ENCODE results near the gene FIZ1.

FIZ1 gene

DNA sequence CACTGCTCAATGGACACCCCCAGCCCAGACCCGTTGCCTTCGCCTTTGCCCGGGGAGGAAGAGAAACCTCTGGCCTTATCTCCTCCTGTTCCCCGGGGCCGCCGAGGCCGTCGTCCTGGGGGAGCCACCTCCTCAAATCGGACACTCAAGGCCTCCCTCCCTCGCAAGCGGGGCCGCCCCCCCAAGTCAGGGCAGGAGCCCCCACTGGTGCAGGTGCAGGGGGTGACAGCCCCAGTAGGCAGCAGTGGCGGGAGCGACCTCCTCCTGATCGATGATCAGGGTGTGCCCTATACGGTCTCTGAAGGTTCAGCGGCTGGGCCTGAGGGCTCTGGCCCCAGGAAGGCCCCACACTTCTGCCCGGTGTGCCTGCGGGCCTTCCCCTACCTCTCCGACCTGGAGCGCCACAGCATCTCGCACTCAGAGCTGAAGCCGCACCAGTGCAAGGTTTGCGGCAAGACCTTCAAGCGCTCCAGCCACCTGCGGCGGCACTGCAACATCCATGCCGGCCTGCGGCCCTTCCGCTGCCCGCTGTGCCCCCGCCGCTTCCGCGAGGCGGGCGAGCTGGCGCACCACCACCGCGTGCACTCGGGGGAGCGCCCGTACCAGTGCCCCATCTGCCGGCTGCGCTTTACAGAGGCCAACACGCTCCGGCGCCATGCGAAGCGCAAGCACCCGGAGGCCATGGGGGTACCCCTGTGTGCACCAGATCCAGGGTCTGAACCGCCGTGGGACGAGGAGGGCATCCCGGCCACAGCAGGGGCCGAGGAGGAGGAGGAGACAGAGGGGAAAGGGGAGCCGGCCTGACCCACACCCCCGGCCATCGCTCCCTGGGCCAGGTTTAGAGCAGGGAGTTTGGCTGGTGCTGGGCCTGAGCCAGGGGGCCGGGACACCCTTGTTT lies 3.0 kb upstream of the FIZ1 start:
- DNase-seq (ENCODE audit: extremely low read depth, insufficient read length) = no peak
- H3K27me3 ChIP-seq (replicated peaks; ENCODE audit: control insufficient read depth, insufficient read depth, low read length) = no peaks in the 10 kb centered on the region
- no peak overlapping the region for H3K4me3 ChIP-seq (replicated peaks; ENCODE audit: low read depth, low read length)
- peaks cover 7% of the 10 kb centered on the region for H3K36me3 ChIP-seq (ENCODE audit: control insufficient read depth, insufficient read depth, low read length)
- TF ChIP-seq, protein P1, sequence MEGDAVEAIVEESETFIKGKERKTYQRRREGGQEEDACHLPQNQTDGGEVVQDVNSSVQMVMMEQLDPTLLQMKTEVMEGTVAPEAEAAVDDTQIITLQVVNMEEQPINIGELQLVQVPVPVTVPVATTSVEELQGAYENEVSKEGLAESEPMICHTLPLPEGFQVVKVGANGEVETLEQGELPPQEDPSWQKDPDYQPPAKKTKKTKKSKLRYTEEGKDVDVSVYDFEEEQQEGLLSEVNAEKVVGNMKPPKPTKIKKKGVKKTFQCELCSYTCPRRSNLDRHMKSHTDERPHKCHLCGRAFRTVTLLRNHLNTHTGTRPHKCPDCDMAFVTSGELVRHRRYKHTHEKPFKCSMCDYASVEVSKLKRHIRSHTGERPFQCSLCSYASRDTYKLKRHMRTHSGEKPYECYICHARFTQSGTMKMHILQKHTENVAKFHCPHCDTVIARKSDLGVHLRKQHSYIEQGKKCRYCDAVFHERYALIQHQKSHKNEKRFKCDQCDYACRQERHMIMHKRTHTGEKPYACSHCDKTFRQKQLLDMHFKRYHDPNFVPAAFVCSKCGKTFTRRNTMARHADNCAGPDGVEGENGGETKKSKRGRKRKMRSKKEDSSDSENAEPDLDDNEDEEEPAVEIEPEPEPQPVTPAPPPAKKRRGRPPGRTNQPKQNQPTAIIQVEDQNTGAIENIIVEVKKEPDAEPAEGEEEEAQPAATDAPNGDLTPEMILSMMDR (IDR thresholded peaks at IDR 0.05; ENCODE audit: insufficient read depth, low read length, poor library complexity, severe bottlenecking) = no peak

- peaks cover 10% of the 10 kb centered on the region for H3K36me3 ChIP-seq (ENCODE audit: control insufficient read depth, insufficient read depth, low read length)
- H3K4me3 ChIP-seq (replicated peaks; ENCODE audit: low read depth, low read length) = peak overlapping the region; percentile 87
- no peaks in the 10 kb centered on the region for H3K27me3 ChIP-seq (replicated peaks; ENCODE audit: control insufficient read depth, insufficient read depth, low read length)
- TF ChIP-seq, protein P1 (IDR thresholded peaks at IDR 0.05; ENCODE audit: insufficient read depth, low read length, poor library complexity, severe bottlenecking) = no peak
- no peak for DNase-seq (ENCODE audit: extremely low read depth, insufficient read length)
These were observed 1.8 kb upstream of the FIZ1 start for GRCh38 chr19:55601084-55601483.

DNA sequence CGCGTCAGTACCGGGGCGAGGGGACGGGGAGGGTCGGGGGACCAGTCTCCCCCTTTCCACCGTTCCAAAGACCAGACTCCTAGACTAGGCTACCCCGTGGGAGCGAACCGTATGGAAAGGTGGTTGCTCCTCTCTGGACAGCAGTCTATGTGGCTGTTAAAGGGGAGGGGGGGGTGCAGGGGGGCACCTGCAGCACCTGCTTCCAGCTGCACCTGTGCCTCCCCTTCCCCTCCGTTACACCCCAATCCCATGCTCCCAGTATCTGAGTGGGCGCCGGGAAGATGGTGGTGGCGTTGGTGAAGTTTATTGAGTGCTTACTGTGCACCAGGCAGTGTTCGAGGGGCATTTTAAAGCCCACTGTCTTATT lies 1.3 kb upstream of the FIZ1 start:
- DNase-seq (ENCODE audit: extremely low read depth, insufficient read length) = no peak
- Histone ChIP-seq H3K36me3 (ENCODE audit: control insufficient read depth, insufficient read depth, low read length) (peaks cover 10% of the 10 kb centered on the region), H3K27me3 (replicated peaks; ENCODE audit: control insufficient read depth, insufficient read depth, low read length) (no peaks in the 10 kb centered on the region), H3K4me3 (replicated peaks; ENCODE audit: low read depth, low read length) (peak overlapping the region; percentile 87)
- TF ChIP-seq, protein P1 (IDR thresholded peaks at IDR 0.05; ENCODE audit: insufficient read depth, low read length, poor library complexity, severe bottlenecking) = no peak

DNA sequence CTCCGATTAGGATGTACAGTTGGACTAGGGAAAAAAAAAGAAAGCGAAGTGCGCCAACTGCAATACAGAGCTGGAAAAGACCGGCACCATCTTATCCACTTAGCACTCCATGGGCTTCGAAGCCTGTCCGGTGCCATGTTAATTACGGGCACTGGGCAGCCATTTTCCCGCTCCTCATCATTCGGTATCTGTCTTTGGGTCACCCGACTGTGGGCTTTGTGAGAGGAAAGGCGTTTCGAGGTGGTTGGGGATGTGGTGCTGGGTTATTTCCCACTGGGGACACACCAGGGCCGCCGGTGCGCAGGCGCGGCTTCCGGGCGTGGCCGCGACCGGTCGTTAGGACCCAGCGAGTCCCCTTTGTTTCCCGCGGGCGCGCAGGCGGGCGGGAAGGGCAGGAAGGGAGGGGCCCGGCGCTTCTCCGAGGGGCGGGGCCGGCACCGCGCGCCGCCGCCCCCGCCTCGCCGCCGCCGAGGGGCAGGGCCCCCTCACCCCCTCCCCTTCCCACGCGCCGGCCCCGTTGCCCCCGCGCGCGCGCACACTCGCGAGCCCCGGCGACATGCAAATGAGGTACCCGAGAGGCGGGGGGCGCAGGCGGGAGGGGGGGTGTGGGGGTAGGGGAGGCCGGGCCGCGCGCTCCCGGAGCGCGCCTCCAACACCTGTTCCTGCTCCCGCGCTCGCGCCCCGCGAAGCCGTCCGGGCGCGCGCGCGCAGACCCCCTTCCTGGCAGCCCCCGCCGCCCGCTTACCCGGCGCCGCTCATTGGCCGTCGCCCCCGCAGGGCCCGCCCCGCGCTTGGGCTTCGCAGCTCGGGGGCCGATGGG lies 735 bp upstream of the FIZ1 start, which contains the start of gene ZNF524:
Gene ZNF524, plus strand, starts transcription at position 447 of the 820 bp plus-strand sequence. CDS start 1,825 bp downstream, outside the sequence.
- Histone ChIP-seq H3K36me3 (ENCODE audit: control insufficient read depth, insufficient read depth, low read length) (peaks cover 11% of the 10 kb centered on the region), H3K4me3 (replicated peaks; ENCODE audit: low read depth, low read length) (peak within 1 kb of the TSS; percentile 87), H3K27me3 (replicated peaks; ENCODE audit: control insufficient read depth, insufficient read depth, low read length) (no peaks in the 10 kb centered on the region)
- TF ChIP-seq, protein P1 (IDR thresholded peaks at IDR 0.05; ENCODE audit: insufficient read depth, low read length, poor library complexity, severe bottlenecking) = no peak
- peak; percentile 95 for DNase-seq (ENCODE audit: extremely low read depth, insufficient read length)

GRCh38 chr19:55598719-55599467 lies 424 bp downstream of the FIZ1 start:
- H3K27me3 ChIP-seq (replicated peaks; ENCODE audit: control insufficient read depth, insufficient read depth, low read length) = no peaks in the 10 kb centered on the region
- peaks cover 12% of the 10 kb centered on the region for H3K36me3 ChIP-seq (ENCODE audit: control insufficient read depth, insufficient read depth, low read length)
- DNase-seq (ENCODE audit: extremely low read depth, insufficient read length) = peak; percentile 93
- TF ChIP-seq, protein P1 (IDR thresholded peaks at IDR 0.05; ENCODE audit: insufficient read depth, low read length, poor library complexity, severe bottlenecking) = no peak
- peak overlapping the region; percentile 87 for H3K4me3 ChIP-seq (replicated peaks; ENCODE audit: low read depth, low read length)

Measured in GM06990 (cell line).